Endothelial cell of umbilical vein (primary cell): ENCODE data around the gene MGLL. TPM values are rescaled to one million over a fixed set of nuclear protein-coding genes. Genes with fewer than 3 reads are reported as not detected.
"Not testable (repeated sequence)": the region's sequence is repeated elsewhere in the genome, so short reads cannot be mapped to it uniquely, and the experiment has no call there.

ENCODE experiments used
- BruUV-seq: library from RNA; stranded (reverse); fragments of 400-500 nt; replicated peaks from 2 replicates; lab custom pipeline; 2021; lab: Mats Ljungman, UMichigan
- CTCF ChIA-PET: fragments of 300-600, 350-600 bp; sonication (Branson Sonifier 250); formaldehyde crosslinking; loops from one replicate; lab custom pipeline; 2021; ENCODE audit warnings: antibody characterized with exemption, inconsistent platforms; lab: Charles Lee
- POLR2A ChIA-PET: fragments of 300-600, 350-600 bp; sonication (Branson Sonifier 250); formaldehyde crosslinking; loops from one replicate; lab custom pipeline; 2021; ENCODE audit warnings: antibody characterized with exemption, inconsistent platforms; lab: Charles Lee
- DNase-seq: peaks from one replicate; pipeline ENCODE4 v3.0.0-alpha.2; 2011; ENCODE audit warnings: low read depth, low spot score
- FAIRE-seq: peaks from 2 replicates; lab custom pipeline; 2011; peaks lifted over from hg19 to GRCh38; lab: Jason Lieb, UNC
- H2AFZ ChIP-seq: 2 replicates; pipeline ENCODE4 v1.6.0; 2012; ENCODE audit warnings: low read depth, low read length, control low read depth, inconsistent platforms
- H3K27ac ChIP-seq: 2 replicates; pipeline ENCODE4 v1.5.1; 2011; ENCODE audit warnings: low read depth, mild to moderate bottlenecking, control low read depth, low read length, moderate library complexity; ENCODE audit not compliant: insufficient read depth
- H3K27me3 ChIP-seq, 2 experiments: 2 replicates each; pipeline versions ENCODE4 v1.6.0 to v1.6.1; 2011; ENCODE audit warnings: low read length in 2 of 2, mixed read lengths in 1 of 2; ENCODE audit not compliant: control insufficient read depth in 2 of 2, insufficient read depth in 2 of 2
- H3K36me3 ChIP-seq, 2 experiments: 2 replicates in 1 of 2; 3 replicates in 1 of 2; pipeline ENCODE4 v1.5.1; 2011; ENCODE audit warnings: low read length in 2 of 2, mild to moderate bottlenecking in 1 of 2, moderate library complexity in 1 of 2; ENCODE audit not compliant: control insufficient read depth in 2 of 2, insufficient read depth in 2 of 2; ENCODE audit errors: extremely low read depth in 1 of 2
- H3K4me1 ChIP-seq: 3 replicates; pipeline ENCODE4 v1.5.1; 2011; ENCODE audit warnings: mild to moderate bottlenecking, low read length; ENCODE audit not compliant: control insufficient read depth, insufficient read depth; ENCODE audit errors: extremely low read depth
- H3K4me2 ChIP-seq: 2 replicates; pipeline ENCODE4 v1.6.1; 2011; ENCODE audit warnings: low read length, control low read depth, mixed read lengths; ENCODE audit not compliant: insufficient read depth
- H3K4me3 ChIP-seq, 3 experiments: fragments of 200-600 bp in 1 of 3; sonication (generic), shearing (Covaris generic) in 1 of 3; replicated peaks in 1 of 3; 2 replicates each; pipeline ENCODE4 v1.5.1; 2011 to 2016; ENCODE audit warnings: control low read depth in 3 of 3, low read length in 3 of 3, mild to moderate bottlenecking in 2 of 3, inconsistent platforms in 1 of 3, low read depth in 1 of 3, moderate library complexity in 1 of 3; ENCODE audit not compliant: insufficient read depth in 1 of 3
- H3K79me2 ChIP-seq: 2 replicates; pipeline ENCODE4 v1.6.0; 2012; ENCODE audit warnings: low read length, inconsistent platforms; ENCODE audit not compliant: control insufficient read depth, insufficient read depth
- H3K9ac ChIP-seq: replicated peaks from 2 replicates; pipeline ENCODE3; 2011; ENCODE audit warnings: low read length, control low read depth; ENCODE audit not compliant: insufficient read depth; ENCODE audit errors: extremely low read depth
- H3K9me1 ChIP-seq: replicated peaks from 3 replicates; pipeline ENCODE4 v1.6.0; 2011; ENCODE audit warnings: mild to moderate bottlenecking, low read length; ENCODE audit not compliant: control insufficient read depth, insufficient read depth; ENCODE audit errors: extremely low read depth
- H3K9me3 ChIP-seq: replicated peaks from 2 replicates; pipeline ENCODE4 v1.5.1; 2012; ENCODE audit warnings: low read length, inconsistent platforms; ENCODE audit not compliant: control insufficient read depth, insufficient read depth
- H4K20me1 ChIP-seq: replicated peaks from 2 replicates; pipeline ENCODE3; 2011; ENCODE audit warnings: mild to moderate bottlenecking, low read length; ENCODE audit not compliant: control insufficient read depth, insufficient read depth; ENCODE audit errors: extremely low read depth
- CTCF ChIP-seq, 2 donors: IDR thresholded peaks; 1 replicate in 1 of 2; 2 replicates in 1 of 2; pipeline ENCODE4 v1.5.1; 2011; ENCODE audit warnings: low read length in 2 of 2, mild to moderate bottlenecking in 2 of 2, moderate library complexity in 2 of 2, control low read depth in 1 of 2, inconsistent platforms in 1 of 2, low read depth in 1 of 2; ENCODE audit not compliant: insufficient read depth in 1 of 2; ENCODE audit errors: extremely low read depth in 1 of 2
- GATA2 ChIP-seq: IDR thresholded peaks from 2 replicates; pipeline ENCODE4 v1.7.0; 2011; ENCODE audit warnings: low read depth, mild to moderate bottlenecking, moderate library complexity, mixed read lengths, low read length; ENCODE audit not compliant: insufficient read length, insufficient read depth
- dilution Hi-C: fragments of 300-500 bp; cut with MboI; formaldehyde crosslinking; loops from one replicate; pipeline ENCODE4 v1.15.0; 2019; ENCODE audit warnings: low sequenced_read_pairs; ENCODE audit not compliant: extremely low pct_ligation_motif_present
- intact Hi-C: fragments of 100-400 bp; cut with micrococcal nuclease; formaldehyde crosslinking; loops from one replicate; pipeline ENCODE4 v1.10.0; 2022
- polyA plus RNA-seq, 4 experiments: library from polyadenylated mRNA; depleted of rRNA in 3 of 4; stranded (reverse) in 3 of 4; unstranded in 1 of 4; fragments of >200 nt; gene quantifications; 2 replicates each; pipeline versions ENCODE4 v1.2.1 to v1.2.3, GENCODE V29; 2011 to 2012; ENCODE audit warnings: missing spikeins in 1 of 4
- total RNA-seq: library from RNA; stranded (reverse); gene quantifications from 2 replicates; pipeline ENCODE4 v1.2.3, GENCODE V29; 2021

The MGLL gene
- total and polyA plus RNA-seq, 2 donors (not counting 3 experiments of a cell fraction or from before 2014, with no cell fraction given), result 30.7 to 60.2 TPM

DNA sequence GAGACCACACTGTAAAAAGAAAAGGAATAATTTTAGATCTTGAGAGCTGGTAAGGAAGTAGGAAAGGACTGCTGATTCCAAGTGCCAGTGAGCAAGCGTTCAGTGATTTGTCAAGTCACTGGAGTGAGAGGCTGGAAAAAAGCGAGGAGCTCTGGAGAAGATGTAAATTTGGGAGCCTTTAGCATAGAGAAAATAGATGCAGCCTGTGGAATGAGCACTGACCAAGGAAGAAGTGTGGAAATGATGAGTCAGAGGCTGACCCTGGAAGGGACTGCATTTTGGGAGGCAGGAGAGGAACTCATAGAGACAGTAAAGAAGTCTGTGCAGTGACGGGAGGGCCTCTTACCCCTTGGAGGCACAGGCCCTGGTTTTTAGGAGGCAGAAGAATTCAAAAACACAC lies 166.7 kb downstream of the MGLL start:
- Histone ChIP-seq H2AFZ (no peak overlapping the region), H3K4me2 (no peak overlapping the region), H3K9me3 (no peaks in the 10 kb centered on the region), H3K4me1 (no peaks in the 10 kb centered on the region), H3K27ac (no peak overlapping the region), H4K20me1 (no peaks in the 10 kb centered on the region), H3K36me3 (no peaks in the 10 kb centered on the region), H3K79me2 (no peaks in the 10 kb centered on the region), H3K9me1 (no peaks in the 10 kb centered on the region), H3K4me3 (no peak overlapping the region), H3K27me3 (peaks cover 0 to 6% of the 10 kb centered on the region in 2 experiments), H3K9ac (no peak overlapping the region)
- ChIA-PET CTCF (interaction anchor here (1.4 to 2.0 kb wide), 4 partner anchors 80 to 304 kb away, joined by 4 to 9 read pairs (median 6); no protein-coding TSS in a partner anchor), POLR2A (no interaction called here)
- DNase-seq (no peak), FAIRE-seq (no peak)
- no TSS peak for BruUV-seq
- intact Hi-C loops (no loop called here), dilution Hi-C loops (no loop called here)
- TF ChIP-seq CTCF (IDR thresholded peaks at IDR 0.05; ENCODE audit: extremely low read depth in 1 of 2, insufficient read depth in 1 of 2, low read depth in 1 of 2, low read length in 2 of 2) (no peak), GATA2 (peak; percentile 5)

- H3K4me2 ChIP-seq, H3K27me3 ChIP-seq, H2AFZ ChIP-seq, H3K9me3 ChIP-seq, DNase-seq, FAIRE-seq, H3K9ac ChIP-seq, BruUV-seq, POLR2A ChIA-PET, H3K9me1 ChIP-seq, H4K20me1 ChIP-seq, H3K36me3 ChIP-seq, H3K4me3 ChIP-seq, H3K79me2 ChIP-seq, H3K4me1 ChIP-seq, H3K27ac ChIP-seq, dilution Hi-C loops: not testable (repeated sequence)
- intact Hi-C loops, result loop anchor here (5.0 kb wide), 1 partner anchor 477 kb away; no protein-coding TSS in a partner anchor
- CTCF ChIA-PET, result interaction anchor here (1.4 to 1.5 kb wide), 2 partner anchors 203 to 304 kb away, joined by 5 to 6 read pairs; no protein-coding TSS in a partner anchor
Measured at GRCh38 chr3:127654993-127655392, 167.3 kb downstream of the MGLL start.
